Choroid plexus epithelial cell (primary cell): ENCODE data around the gene HNRNPA3.
"Not testable (repeated sequence)": the region's sequence is repeated elsewhere in the genome, so short reads cannot be mapped to it uniquely, and the experiment has no call there.

Experiments
- DNase-seq: peaks from one replicate; pipeline ENCODE4 v3.0.0-alpha.2; 2010; ENCODE audit warnings: low read depth
- H3K4me3 ChIP-seq: 2 replicates; pipeline ENCODE4 v1.5.1; 2011; ENCODE audit warnings: low read depth, mild to moderate bottlenecking, control low read depth, low read length, moderate library complexity
- CTCF ChIP-seq: conservative IDR thresholded peaks from 2 replicates; pipeline ENCODE4 v1.5.1; 2011; ENCODE audit warnings: low read depth, mild to moderate bottlenecking, control low read depth, inconsistent platforms, low read length, moderate library complexity

HNRNPA3 gene

GRCh38 chr2:177192788-177193187, 19.8 kb upstream of the HNRNPA3 start:
- no peak for DNase-seq
- H3K4me3 ChIP-seq, result no peak overlapping the region
- no peak for TF ChIP-seq CTCF

GRCh38 chr2:177193240-177193639, 19.4 kb upstream of the HNRNPA3 start:
- no peak for TF ChIP-seq CTCF
- no peak overlapping the region for H3K4me3 ChIP-seq
- DNase-seq, result no peak

- TF ChIP-seq CTCF, result no peak
- DNase-seq, result no peak
- no peak overlapping the region for H3K4me3 ChIP-seq
Measured at GRCh38 chr2:177195194-177195593, 17.4 kb upstream of the HNRNPA3 start.

- H3K4me3 ChIP-seq, DNase-seq: not testable (repeated sequence)
Measured at GRCh38 chr2:177200419-177200818, 12.2 kb upstream of the HNRNPA3 start.

GRCh38 chr2:177201919-177202346, 10.7 kb upstream of the HNRNPA3 start:
- H3K4me3 ChIP-seq, result no peak overlapping the region
- no peak for DNase-seq
- no peak for TF ChIP-seq CTCF

- TF ChIP-seq CTCF, result no peak
- no peak overlapping the region for H3K4me3 ChIP-seq
- no peak for DNase-seq
Measured at GRCh38 chr2:177204417-177204816, 8.2 kb upstream of the HNRNPA3 start.

- no peak for TF ChIP-seq CTCF
- H3K4me3 ChIP-seq, result no peak overlapping the region
- no peak for DNase-seq
Measured at GRCh38 chr2:177207101-177207500, 5.5 kb upstream of the HNRNPA3 start.

- no peak for DNase-seq
- TF ChIP-seq CTCF, result no peak
- peak overlapping the region; percentile 71 for H3K4me3 ChIP-seq
Measured at GRCh38 chr2:177211169-177211568, 1.4 kb upstream of the HNRNPA3 start.
